ENCODE data around the gene WWC2.

DNA sequence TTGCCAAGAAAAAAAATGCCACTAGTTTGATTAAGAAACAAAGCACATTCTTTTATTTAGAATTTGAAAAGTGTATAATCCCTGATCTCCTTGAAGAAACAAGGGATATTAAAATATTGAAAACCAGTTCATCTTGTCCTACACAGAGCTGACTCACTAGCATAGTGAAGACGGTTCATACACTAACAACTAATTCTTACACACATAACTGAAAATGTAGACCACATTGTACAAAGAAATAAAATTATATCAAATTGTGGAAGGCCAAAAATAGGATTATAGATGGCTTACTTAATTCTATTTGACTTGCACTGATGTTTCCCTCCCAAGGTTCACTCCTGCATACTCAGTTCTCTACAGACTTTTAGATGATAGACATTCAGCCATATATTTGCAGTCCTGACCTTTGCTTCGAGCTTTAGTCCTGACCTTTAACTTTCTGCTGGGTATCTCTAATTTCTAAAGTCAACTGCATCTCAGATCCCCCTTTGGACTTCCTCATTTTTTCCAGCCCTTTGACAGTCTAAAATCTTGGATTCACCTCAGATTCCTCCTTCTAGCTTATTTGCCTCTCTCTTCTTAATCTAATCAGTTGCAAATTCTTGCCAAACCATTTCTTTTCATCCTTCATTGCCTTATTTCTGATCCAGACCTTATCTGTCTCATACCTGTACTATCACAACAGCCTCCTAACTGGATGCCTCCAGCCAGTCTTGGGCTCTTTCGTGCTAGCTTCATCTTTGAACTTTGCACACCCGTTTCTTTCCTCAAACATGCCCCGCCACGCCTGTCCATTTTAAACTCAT is 4.5 kb upstream of the WWC2 start:
- TF ChIP-seq EZH2 (IDR thresholded peaks at IDR 0.05; ENCODE audit: insufficient read depth, poor library complexity, severe bottlenecking) (no peak), EZH2phosphoT487 (IDR thresholded peaks at IDR 0.05; ENCODE audit: insufficient read depth, low read depth) (no peak)
